Right hindlimb (tissue), 1 donor: Measurements from ENCODE around the gene GPER1.
"Not testable (repeated sequence)": the region's sequence is repeated elsewhere in the genome, so short reads cannot be mapped to it uniquely, and the experiment has no call there.

Experiments used
- DNase-seq: peaks from one replicate; pipeline ENCODE4 v3.0.0-alpha.2; 2018

The GPER1 gene

GRCh38 chr7:1122832-1123501 lies 35.1 kb downstream of the GPER1 start:
- no peak for DNase-seq

GRCh38 chr7:1123715-1124114 lies 35.8 kb downstream of the GPER1 start:
- peak; percentile 92 for DNase-seq

- DNase-seq, result no peak
Measured at GRCh38 chr7:1124164-1124563, 36.3 kb downstream of the GPER1 start.

- peak; percentile 60 for DNase-seq
Measured at GRCh38 chr7:1124816-1125602, 37.1 kb downstream of the GPER1 start.

GRCh38 chr7:1125603-1125969 lies 37.7 kb downstream of the GPER1 start:
- DNase-seq, result no peak

GRCh38 chr7:1127001-1127400 lies 39.1 kb downstream of the GPER1 start:
- DNase-seq, result no peak

- DNase-seq, result no peak
Measured at GRCh38 chr7:1129431-1129830, 41.5 kb downstream of the GPER1 start.

GRCh38 chr7:1130021-1130990 lies 42.4 kb downstream of the GPER1 start:
- no peak for DNase-seq

GRCh38 chr7:1131471-1132265 lies 43.8 kb downstream of the GPER1 start:
- no peak for DNase-seq

- DNase-seq, result no peak
Measured at GRCh38 chr7:1134951-1135350, 47.0 kb downstream of the GPER1 start.

- DNase-seq, result no peak
Measured at GRCh38 chr7:1136841-1137516, 49.1 kb downstream of the GPER1 start.

GRCh38 chr7:1137517-1138167 lies 49.7 kb downstream of the GPER1 start:
- no peak for DNase-seq

GRCh38 chr7:1140476-1141104 lies 52.7 kb downstream of the GPER1 start:
- DNase-seq, result no peak

GRCh38 chr7:1141651-1142050 lies 53.7 kb downstream of the GPER1 start:
- DNase-seq, result no peak

- DNase-seq, result no peak
Measured at GRCh38 chr7:1142051-1142635, 54.2 kb downstream of the GPER1 start.

- DNase-seq, result not testable (repeated sequence)
Measured at GRCh38 chr7:1143031-1143430, 55.1 kb downstream of the GPER1 start.
